ENCODE data around the gene ADM2. TPM values are rescaled to one million over a fixed set of nuclear protein-coding genes. Genes with fewer than 3 reads are reported as not detected.

Gene ADM2
- total RNA-seq, 1 experiment from 2014 or later, result 0.24 TPM

- no peak for DNase-seq (ENCODE audit: low read depth)
Observed at GRCh38 chr22:50445071-50445879, 36.1 kb upstream of the ADM2 start.

GRCh38 chr22:50445880-50446707, 35.2 kb upstream of the ADM2 start:
- DNase-seq (ENCODE audit: low read depth), result no peak

GRCh38 chr22:50446708-50447575, 34.4 kb upstream of the ADM2 start:
- no peak for DNase-seq (ENCODE audit: low read depth)

GRCh38 chr22:50447576-50448551, 33.5 kb upstream of the ADM2 start:
- DNase-seq (ENCODE audit: low read depth), result no peak

GRCh38 chr22:50452649-50453048, 28.7 kb upstream of the ADM2 start:
- no peak for DNase-seq (ENCODE audit: low read depth)

DNA sequence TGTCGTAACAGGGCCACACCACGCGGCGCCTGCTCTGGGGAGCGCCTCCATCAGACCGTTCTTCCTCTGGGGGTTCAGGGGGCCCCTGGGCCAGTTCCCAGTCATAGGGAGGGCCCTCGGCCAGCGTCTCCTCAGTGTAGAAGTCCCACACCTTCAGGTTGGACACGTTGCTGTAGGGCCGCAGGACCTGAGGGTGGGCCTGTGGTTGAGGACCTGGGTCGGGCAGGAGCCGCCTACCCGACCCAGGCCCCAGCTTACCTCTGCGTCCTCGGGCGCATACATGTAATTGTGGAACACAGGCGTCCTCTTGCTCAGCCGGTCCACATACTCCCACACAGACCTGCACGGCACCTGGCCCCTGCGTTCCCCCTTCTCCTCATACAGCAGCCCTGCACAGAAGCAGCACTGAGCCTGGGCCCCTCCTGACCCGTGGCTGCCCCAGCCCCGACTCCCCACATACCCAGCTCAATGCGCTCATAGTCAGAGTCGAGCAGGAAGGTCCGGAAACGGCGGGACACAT, 26.7 kb upstream of the ADM2 start:
- DNase-seq (ENCODE audit: low read depth), result no peak

- DNase-seq (ENCODE audit: low read depth), result no peak
Observed at GRCh38 chr22:50455201-50455600, 26.1 kb upstream of the ADM2 start.

DNA sequence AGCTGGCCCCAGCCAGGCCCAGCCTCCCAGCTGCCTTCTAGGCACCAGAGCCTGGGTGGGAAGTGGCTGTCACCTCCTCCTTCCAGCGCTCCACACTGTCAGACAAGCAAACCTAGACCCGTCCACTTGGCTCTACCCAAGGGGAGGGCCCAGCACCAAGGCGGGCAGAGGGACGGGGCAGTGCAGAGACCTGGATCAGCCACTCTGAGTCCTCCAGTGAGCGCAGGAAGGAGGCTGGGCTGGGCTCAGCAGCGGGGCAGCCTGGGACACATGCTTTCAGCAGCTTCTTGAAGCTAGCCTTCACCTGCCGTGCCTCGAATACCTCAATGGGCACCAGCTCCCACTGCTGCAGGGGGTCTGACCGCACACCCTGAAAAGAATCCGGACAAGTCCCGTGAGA, 25.3 kb upstream of the ADM2 start:
- DNase-seq (ENCODE audit: low read depth), result no peak

DNA sequence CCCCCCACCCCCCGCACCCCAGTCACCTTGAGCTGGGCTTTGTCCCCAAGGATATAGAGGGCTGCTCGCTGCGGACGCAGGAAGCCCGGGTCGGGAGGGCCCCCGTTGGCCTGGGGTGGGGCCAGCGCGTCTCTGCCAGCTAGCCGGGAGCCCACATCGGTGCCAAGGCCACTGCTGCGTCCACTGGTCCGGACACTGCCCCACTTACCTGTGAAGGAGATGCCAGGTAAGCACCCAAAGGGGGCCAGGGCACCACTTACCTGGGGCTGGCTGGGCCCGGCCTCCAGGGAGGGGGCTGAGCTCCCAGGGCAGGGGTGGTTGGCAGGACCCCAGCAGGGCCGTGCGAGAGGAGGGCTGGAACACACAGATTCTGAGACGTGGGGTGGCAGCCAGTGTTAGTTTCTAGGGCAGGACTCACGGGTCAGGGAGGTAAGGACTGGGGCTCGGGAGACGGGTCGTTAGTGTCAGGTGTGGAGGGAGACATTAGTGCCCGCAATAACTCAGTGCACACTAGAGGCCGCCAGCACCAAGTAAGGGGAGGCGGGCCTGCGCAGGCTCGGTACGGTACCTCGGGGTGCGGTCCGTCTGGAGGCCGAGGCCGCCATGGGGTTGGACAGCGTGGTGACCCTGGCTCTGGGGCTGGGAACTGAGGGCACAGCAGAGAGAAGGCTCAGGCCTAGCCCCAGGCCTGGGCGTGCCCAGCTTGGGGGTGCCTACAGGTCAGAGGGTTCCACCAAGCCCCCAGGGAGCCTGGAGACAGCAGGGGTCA, 24.7 kb upstream of the ADM2 start:
- no peak for DNase-seq (ENCODE audit: low read depth)

GRCh38 chr22:50459016-50459415, 22.3 kb upstream of the ADM2 start:
- DNase-seq (ENCODE audit: low read depth), result no peak

DNA sequence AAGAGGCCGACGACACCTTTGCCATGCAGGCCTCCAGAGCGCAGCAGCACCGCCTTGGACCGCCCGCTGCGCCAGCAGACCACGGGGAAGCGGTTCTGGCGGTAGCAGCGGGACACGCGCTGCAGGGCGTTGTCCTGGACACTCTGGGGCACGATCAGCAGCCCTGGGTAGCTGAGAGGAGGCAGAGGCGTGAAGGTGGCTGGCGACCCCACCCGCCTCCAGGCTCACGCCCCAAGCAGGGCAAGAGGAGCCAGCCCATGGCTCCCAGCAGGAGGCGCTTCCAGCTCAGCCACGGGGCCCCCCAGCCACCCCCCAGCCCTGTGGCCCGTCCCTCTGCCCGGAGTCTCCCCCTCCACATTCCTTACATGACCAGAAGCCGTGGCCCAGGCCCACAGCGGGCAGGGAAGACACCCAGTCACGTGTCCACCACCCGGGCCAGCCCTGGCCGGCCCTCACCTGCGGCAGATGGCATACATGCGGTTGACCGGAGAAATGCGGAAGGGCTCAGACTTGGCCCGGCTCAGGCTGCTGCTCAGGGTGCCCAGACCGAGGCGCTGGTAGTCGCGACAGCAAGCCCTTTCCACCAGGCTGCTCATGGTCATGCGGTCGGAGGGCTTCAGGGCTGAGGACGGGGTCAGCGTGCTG, 21.7 kb upstream of the ADM2 start:
- DNase-seq (ENCODE audit: low read depth), result no peak

GRCh38 chr22:50460938-50461337, 20.4 kb upstream of the ADM2 start:
- no peak for DNase-seq (ENCODE audit: low read depth)

GRCh38 chr22:50461536-50461935, 19.8 kb upstream of the ADM2 start:
- DNase-seq (ENCODE audit: low read depth), result no peak

- DNase-seq (ENCODE audit: low read depth), result no peak
Observed at GRCh38 chr22:50461979-50462540, 19.3 kb upstream of the ADM2 start.

- no peak for DNase-seq (ENCODE audit: low read depth)
Observed at GRCh38 chr22:50463188-50463900, 18.0 kb upstream of the ADM2 start.

- DNase-seq (ENCODE audit: low read depth), result no peak
Observed at GRCh38 chr22:50464451-50464850, 16.9 kb upstream of the ADM2 start.

- DNase-seq (ENCODE audit: low read depth), result no peak
Observed at GRCh38 chr22:50465066-50465930, 16.0 kb upstream of the ADM2 start.

All from RPMI7951 (cell line).